ENCODE results near the gene SLC9C2.
A peak's percentile ranks its signal among the peaks of the same experiment; 100 is the strongest.
"Not testable (repeated sequence)": the region's sequence is repeated elsewhere in the genome, so short reads cannot be mapped to it uniquely, and the experiment has no call there.

The SLC9C2 gene

GRCh38 chr1:173484276-173484675, 118.6 kb downstream of the SLC9C2 start:
- DNase-seq: no peak

- DNase-seq: no peak
Measured at GRCh38 chr1:173482683-173483082, 120.2 kb downstream of the SLC9C2 start.

- no peak for DNase-seq
Measured at GRCh38 chr1:173481195-173481772, 121.6 kb downstream of the SLC9C2 start.

- no peak for DNase-seq
Measured at GRCh38 chr1:173479649-173480048, 123.2 kb downstream of the SLC9C2 start.

GRCh38 chr1:173478094-173478674, 124.7 kb downstream of the SLC9C2 start:
- DNase-seq: no peak

GRCh38 chr1:173477286-173478093, 125.4 kb downstream of the SLC9C2 start, which contains the start of gene PRDX6:
Gene PRDX6 (plus strand): TSS chr1:173477335. CDS start chr1:173477398, 63 bp downstream.
- peak in 3 of 5 donors; percentile 8 to 81 (median 14) for DNase-seq

GRCh38 chr1:173476665-173477285, 126.1 kb downstream of the SLC9C2 start:
- peak in 4 of 5 donors; percentile 72 to 89 (median 78) for DNase-seq

- no peak for DNase-seq
Measured at GRCh38 chr1:173476197-173476664, 126.6 kb downstream of the SLC9C2 start.

GRCh38 chr1:173475564-173476196, 127.2 kb downstream of the SLC9C2 start:
- peak in 1 of 5 donors; percentile 40 for DNase-seq

- DNase-seq: not testable (repeated sequence)
Measured at GRCh38 chr1:173474780-173475421, 128.0 kb downstream of the SLC9C2 start.

- no peak for DNase-seq
Measured at GRCh38 chr1:173474097-173474779, 128.6 kb downstream of the SLC9C2 start.

- DNase-seq: no peak
Measured at GRCh38 chr1:173473599-173474011, 129.3 kb downstream of the SLC9C2 start.

- no peak for DNase-seq
Measured at GRCh38 chr1:173470608-173471007, 132.3 kb downstream of the SLC9C2 start.

GRCh38 chr1:173469656-173470055, 133.2 kb downstream of the SLC9C2 start:
- DNase-seq: no peak

GRCh38 chr1:173467426-173467825, 135.4 kb downstream of the SLC9C2 start:
- DNase-seq: no peak

- DNase-seq: not testable (repeated sequence)
Measured at GRCh38 chr1:173464185-173464584, 138.7 kb downstream of the SLC9C2 start.

- DNase-seq: not testable (repeated sequence)
Measured at GRCh38 chr1:173462666-173463065, 140.2 kb downstream of the SLC9C2 start.

GRCh38 chr1:173459885-173460284, 143.0 kb downstream of the SLC9C2 start:
- DNase-seq: no peak

GRCh38 chr1:173454966-173455524, 147.8 kb downstream of the SLC9C2 start:
- peak in 1 of 5 donors; percentile 28 for DNase-seq

- no peak for DNase-seq
Measured at GRCh38 chr1:173453982-173454381, 148.9 kb downstream of the SLC9C2 start.

GRCh38 chr1:173451981-173452380, 150.9 kb downstream of the SLC9C2 start:
- no peak for DNase-seq
